Gastroesophageal sphincter (tissue), 3 donors: ENCODE measurements around the gene IFITM5.

Experiments
- CTCF ChIP-seq, 4 experiments: fragments of 200-600 bp in 2 of 4; fragments of 450-650 bp in 2 of 4; sonication (generic) in 1 of 4; IDR thresholded peaks; one replicate each; pipeline ENCODE4 v1.5.1; 2017 to 2019; ENCODE audit warnings: antibody characterized with exemption in 4 of 4, mild to moderate bottlenecking in 2 of 4, moderate library complexity in 2 of 4
- EP300 ChIP-seq: sonication (generic); formaldehyde crosslinking; IDR thresholded peaks from one replicate; pipeline ENCODE4 v1.6.1; 2017; ENCODE audit warnings: antibody characterized with exemption, mild to moderate bottlenecking
- POLR2A ChIP-seq, 2 donors: fragments of 450-650 bp; IDR thresholded peaks; one replicate each; pipeline ENCODE4 v1.6.1; 2017; ENCODE audit warnings: antibody characterized with exemption in 2 of 2, mild to moderate bottlenecking in 2 of 2, moderate library complexity in 1 of 2

DNA sequence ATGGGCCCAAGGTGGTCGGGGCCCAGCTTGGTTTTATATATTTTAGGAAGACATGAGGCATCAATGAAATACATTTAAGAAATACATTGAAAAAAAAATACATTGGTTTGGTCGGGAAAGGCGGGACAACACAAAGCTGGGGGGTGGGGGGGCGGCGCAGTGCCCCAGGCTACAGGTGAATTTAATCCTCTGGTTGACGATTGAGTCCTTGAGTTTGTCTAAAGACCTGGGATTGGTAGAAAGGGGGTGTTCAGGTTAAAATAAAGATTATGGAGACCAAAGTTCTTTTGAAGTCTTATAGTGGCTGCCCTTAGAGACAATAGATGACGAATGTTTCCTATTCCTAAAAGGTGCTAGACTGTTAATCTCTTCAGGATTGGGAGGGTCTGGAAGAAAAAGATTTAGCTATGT lies 17.6 kb upstream of the IFITM5 start:
- TF ChIP-seq CTCF (IDR thresholded peaks at IDR 0.05) (no peak), POLR2A (IDR thresholded peaks at IDR 0.05) (no peak), EP300 (no peak)
